Sigmoid colon (tissue), 4 donors: Measurements from ENCODE around the gene DUSP28.

Experiments used
- POLR2AphosphoS5 ChIP-seq, 4 donors: sonication (generic); formaldehyde crosslinking; IDR thresholded peaks; one replicate each; pipeline ENCODE4 v1.6.1; 2017; ENCODE audit warnings: antibody characterized with exemption in 4 of 4
- TF ChIP-seq, protein P1 (sequence below), 4 experiments: fragments of 450-650 bp in 3 of 4; fragments of 200-600 bp in 1 of 4; IDR thresholded peaks; one replicate each; pipeline ENCODE4 v1.5.1; 2016 to 2019; ENCODE audit warnings: antibody characterized with exemption in 4 of 4, mild to moderate bottlenecking in 3 of 4, moderate library complexity in 2 of 4

GRCh38 chr2:240601831-240602160, 41.6 kb downstream of the DUSP28 start:
- no peak for TF ChIP-seq POLR2AphosphoS5 (IDR thresholded peaks at IDR 0.05)
- TF ChIP-seq, protein P1, sequence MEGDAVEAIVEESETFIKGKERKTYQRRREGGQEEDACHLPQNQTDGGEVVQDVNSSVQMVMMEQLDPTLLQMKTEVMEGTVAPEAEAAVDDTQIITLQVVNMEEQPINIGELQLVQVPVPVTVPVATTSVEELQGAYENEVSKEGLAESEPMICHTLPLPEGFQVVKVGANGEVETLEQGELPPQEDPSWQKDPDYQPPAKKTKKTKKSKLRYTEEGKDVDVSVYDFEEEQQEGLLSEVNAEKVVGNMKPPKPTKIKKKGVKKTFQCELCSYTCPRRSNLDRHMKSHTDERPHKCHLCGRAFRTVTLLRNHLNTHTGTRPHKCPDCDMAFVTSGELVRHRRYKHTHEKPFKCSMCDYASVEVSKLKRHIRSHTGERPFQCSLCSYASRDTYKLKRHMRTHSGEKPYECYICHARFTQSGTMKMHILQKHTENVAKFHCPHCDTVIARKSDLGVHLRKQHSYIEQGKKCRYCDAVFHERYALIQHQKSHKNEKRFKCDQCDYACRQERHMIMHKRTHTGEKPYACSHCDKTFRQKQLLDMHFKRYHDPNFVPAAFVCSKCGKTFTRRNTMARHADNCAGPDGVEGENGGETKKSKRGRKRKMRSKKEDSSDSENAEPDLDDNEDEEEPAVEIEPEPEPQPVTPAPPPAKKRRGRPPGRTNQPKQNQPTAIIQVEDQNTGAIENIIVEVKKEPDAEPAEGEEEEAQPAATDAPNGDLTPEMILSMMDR (IDR thresholded peaks at IDR 0.05) = no peak
